ENCODE data around the gene PPIL1. TPM values are rescaled to one million over a fixed set of nuclear protein-coding genes. Genes with fewer than 3 reads are reported as not detected.

Gene PPIL1
- total RNA-seq, 1 donor from 2014 or later, result 53.1 TPM

DNA sequence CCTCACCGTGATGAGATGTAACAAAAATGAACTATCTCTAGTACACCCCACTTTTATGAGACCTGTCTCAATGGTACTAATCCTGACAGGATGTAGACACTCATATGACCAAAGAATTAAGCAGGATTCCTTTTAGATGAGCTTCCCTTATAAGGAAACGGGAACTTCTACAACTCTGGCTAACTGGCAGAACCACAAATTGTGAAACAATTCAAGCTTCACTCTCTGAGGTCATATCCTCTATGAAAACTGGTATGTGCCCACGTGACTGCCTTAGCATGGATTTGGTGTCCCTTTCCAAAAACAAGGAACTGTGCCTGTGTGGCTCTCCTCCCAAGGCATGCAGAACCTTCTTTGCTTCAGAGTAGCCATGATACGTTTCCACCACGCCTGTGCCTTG, 21.3 kb downstream of the PPIL1 start:
- H3K27ac Mint-ChIP-seq, result no peak overlapping the region

GRCh38 chr6:36852481-36853147, 22.0 kb downstream of the PPIL1 start:
- H3K9me3 Mint-ChIP-seq (ENCODE audit: low read depth), result no peaks in the 10 kb centered on the region

More for the DNA sequence above, 21.3 kb downstream of the PPIL1 start:
- H3K36me3 Mint-ChIP-seq (ENCODE audit: insufficient read depth), result peaks cover 10% of the 10 kb centered on the region
- H3K4me3 Mint-ChIP-seq (ENCODE audit: low read depth), result no peak overlapping the region
- TF ChIP-seq, protein P1, sequence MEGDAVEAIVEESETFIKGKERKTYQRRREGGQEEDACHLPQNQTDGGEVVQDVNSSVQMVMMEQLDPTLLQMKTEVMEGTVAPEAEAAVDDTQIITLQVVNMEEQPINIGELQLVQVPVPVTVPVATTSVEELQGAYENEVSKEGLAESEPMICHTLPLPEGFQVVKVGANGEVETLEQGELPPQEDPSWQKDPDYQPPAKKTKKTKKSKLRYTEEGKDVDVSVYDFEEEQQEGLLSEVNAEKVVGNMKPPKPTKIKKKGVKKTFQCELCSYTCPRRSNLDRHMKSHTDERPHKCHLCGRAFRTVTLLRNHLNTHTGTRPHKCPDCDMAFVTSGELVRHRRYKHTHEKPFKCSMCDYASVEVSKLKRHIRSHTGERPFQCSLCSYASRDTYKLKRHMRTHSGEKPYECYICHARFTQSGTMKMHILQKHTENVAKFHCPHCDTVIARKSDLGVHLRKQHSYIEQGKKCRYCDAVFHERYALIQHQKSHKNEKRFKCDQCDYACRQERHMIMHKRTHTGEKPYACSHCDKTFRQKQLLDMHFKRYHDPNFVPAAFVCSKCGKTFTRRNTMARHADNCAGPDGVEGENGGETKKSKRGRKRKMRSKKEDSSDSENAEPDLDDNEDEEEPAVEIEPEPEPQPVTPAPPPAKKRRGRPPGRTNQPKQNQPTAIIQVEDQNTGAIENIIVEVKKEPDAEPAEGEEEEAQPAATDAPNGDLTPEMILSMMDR (IDR thresholded peaks at IDR 0.05; ENCODE audit: unreplicated experiment), result no peak
- H3K9me3 Mint-ChIP-seq (ENCODE audit: low read depth), result no peaks in the 10 kb centered on the region
- H3K4me1 Mint-ChIP-seq (ENCODE audit: low read depth), result peaks cover 12% of the 10 kb centered on the region
- peaks cover 11% of the 10 kb centered on the region for H3K27me3 Mint-ChIP-seq
- no peak for DNase-seq (ENCODE audit: low spot score, unreplicated experiment)

DNA sequence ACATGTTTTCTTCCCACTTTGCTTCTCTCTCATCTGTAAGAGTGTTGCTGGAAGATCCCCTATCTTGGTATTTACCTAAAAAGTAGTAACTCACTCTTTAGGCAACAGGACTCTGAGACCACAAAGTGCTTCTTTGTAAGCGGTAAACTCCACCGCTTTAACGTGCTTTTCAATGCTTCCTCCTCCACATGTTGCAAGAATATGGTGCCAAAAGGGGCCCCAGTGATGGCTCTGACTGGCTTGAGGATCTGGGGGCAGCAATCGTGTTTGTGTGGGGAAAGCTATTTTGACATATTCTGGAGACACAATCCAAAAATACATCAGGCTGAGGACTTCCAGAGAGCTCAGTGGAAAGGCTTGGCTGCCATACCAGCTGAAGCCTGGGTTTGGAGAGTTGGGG, 23.0 kb downstream of the PPIL1 start:
- Mint-ChIP-seq H3K27ac (peak overlapping the region; percentile 50), H3K4me1 (ENCODE audit: low read depth) (peaks cover 12% of the 10 kb centered on the region), H3K36me3 (ENCODE audit: insufficient read depth) (peaks cover 8% of the 10 kb centered on the region), H3K4me3 (ENCODE audit: low read depth) (no peak overlapping the region), H3K9me3 (ENCODE audit: low read depth) (no peaks in the 10 kb centered on the region), H3K27me3 (peaks cover 19% of the 10 kb centered on the region)
- TF ChIP-seq, protein P1 (IDR thresholded peaks at IDR 0.05; ENCODE audit: unreplicated experiment), result no peak
- no peak for DNase-seq (ENCODE audit: low spot score, unreplicated experiment)

More at GRCh38 chr6:36852481-36853147, 22.0 kb downstream of the PPIL1 start:
- TF ChIP-seq, protein P1 (IDR thresholded peaks at IDR 0.05; ENCODE audit: unreplicated experiment), result no peak
- peaks cover 12% of the 10 kb centered on the region for H3K4me1 Mint-ChIP-seq (ENCODE audit: low read depth)
- H3K27ac Mint-ChIP-seq, result no peak overlapping the region
- DNase-seq (ENCODE audit: low spot score, unreplicated experiment), result no peak
- H3K27me3 Mint-ChIP-seq, result peaks cover 18% of the 10 kb centered on the region
- peaks cover 10% of the 10 kb centered on the region for H3K36me3 Mint-ChIP-seq (ENCODE audit: insufficient read depth)
- no peak overlapping the region for H3K4me3 Mint-ChIP-seq (ENCODE audit: low read depth)

- no peaks in the 10 kb centered on the region for H3K9me3 Mint-ChIP-seq (ENCODE audit: low read depth)
- peaks cover 6% of the 10 kb centered on the region for H3K36me3 Mint-ChIP-seq (ENCODE audit: insufficient read depth)
- peaks cover 12% of the 10 kb centered on the region for H3K4me1 Mint-ChIP-seq (ENCODE audit: low read depth)
- TF ChIP-seq, protein P1 (IDR thresholded peaks at IDR 0.05; ENCODE audit: unreplicated experiment), result peak; percentile 86
- no peak overlapping the region for H3K4me3 Mint-ChIP-seq (ENCODE audit: low read depth)
- no peak overlapping the region for H3K27ac Mint-ChIP-seq
- peak; percentile 24 for DNase-seq (ENCODE audit: low spot score, unreplicated experiment)
- peaks cover 20% of the 10 kb centered on the region for H3K27me3 Mint-ChIP-seq
These were observed 23.4 kb downstream of the PPIL1 start for GRCh38 chr6:36851149-36851614.

- Mint-ChIP-seq H3K27me3 (peaks cover 31% of the 10 kb centered on the region), H3K4me3 (ENCODE audit: low read depth) (no peak overlapping the region), H3K9me3 (ENCODE audit: low read depth) (no peaks in the 10 kb centered on the region), H3K36me3 (ENCODE audit: insufficient read depth) (peaks cover 5% of the 10 kb centered on the region), H3K27ac (no peak overlapping the region), H3K4me1 (ENCODE audit: low read depth) (peaks cover 12% of the 10 kb centered on the region)
- TF ChIP-seq, protein P1 (IDR thresholded peaks at IDR 0.05; ENCODE audit: unreplicated experiment), result no peak
- DNase-seq (ENCODE audit: low spot score, unreplicated experiment), result no peak
These were observed 24.6 kb downstream of the PPIL1 start for GRCh38 chr6:36850021-36850420.
